22Rv1 (cell line): Measurements from ENCODE around the gene VWC2.

ENCODE experiments used
- CTCF ChIP-seq: fragments of 450-650 bp; IDR thresholded peaks from 2 replicates; pipeline ENCODE4 v1.5.1; 2017; ENCODE audit warnings: mild to moderate bottlenecking
- ZFX ChIP-seq: fragments of 450-650 bp; IDR thresholded peaks from 2 replicates; pipeline ENCODE4 v1.6.1; 2017; ENCODE audit warnings: antibody characterized with exemption, borderline replicate concordance

GRCh38 chr7:49790209-49790608 lies 16.8 kb downstream of the VWC2 start:
- no peak for TF ChIP-seq ZFX
- no peak for TF ChIP-seq CTCF
